Retinal pigment epithelial cell (primary cell): ENCODE data around the gene PEX5L.

Experiments
- DNase-seq: peaks from one replicate; pipeline ENCODE4 v3.0.0-alpha.2; 2010; ENCODE audit warnings: low read depth
- H3K4me3 ChIP-seq: 2 replicates; pipeline ENCODE4 v1.5.1; 2011; ENCODE audit warnings: mild to moderate bottlenecking, low read length, control low read depth, moderate library complexity
- TF ChIP-seq, protein P1 (sequence below): conservative IDR thresholded peaks from 2 replicates; pipeline ENCODE4 v1.5.1; 2011; ENCODE audit warnings: low read depth, low read length, control low read depth, inconsistent platforms

PEX5L gene

GRCh38 chr3:179852142-179852905 is 184.4 kb downstream of the PEX5L start:
- DNase-seq: no peak
- H3K4me3 ChIP-seq: no peak overlapping the region
- TF ChIP-seq, protein P1, sequence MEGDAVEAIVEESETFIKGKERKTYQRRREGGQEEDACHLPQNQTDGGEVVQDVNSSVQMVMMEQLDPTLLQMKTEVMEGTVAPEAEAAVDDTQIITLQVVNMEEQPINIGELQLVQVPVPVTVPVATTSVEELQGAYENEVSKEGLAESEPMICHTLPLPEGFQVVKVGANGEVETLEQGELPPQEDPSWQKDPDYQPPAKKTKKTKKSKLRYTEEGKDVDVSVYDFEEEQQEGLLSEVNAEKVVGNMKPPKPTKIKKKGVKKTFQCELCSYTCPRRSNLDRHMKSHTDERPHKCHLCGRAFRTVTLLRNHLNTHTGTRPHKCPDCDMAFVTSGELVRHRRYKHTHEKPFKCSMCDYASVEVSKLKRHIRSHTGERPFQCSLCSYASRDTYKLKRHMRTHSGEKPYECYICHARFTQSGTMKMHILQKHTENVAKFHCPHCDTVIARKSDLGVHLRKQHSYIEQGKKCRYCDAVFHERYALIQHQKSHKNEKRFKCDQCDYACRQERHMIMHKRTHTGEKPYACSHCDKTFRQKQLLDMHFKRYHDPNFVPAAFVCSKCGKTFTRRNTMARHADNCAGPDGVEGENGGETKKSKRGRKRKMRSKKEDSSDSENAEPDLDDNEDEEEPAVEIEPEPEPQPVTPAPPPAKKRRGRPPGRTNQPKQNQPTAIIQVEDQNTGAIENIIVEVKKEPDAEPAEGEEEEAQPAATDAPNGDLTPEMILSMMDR: no peak

DNA sequence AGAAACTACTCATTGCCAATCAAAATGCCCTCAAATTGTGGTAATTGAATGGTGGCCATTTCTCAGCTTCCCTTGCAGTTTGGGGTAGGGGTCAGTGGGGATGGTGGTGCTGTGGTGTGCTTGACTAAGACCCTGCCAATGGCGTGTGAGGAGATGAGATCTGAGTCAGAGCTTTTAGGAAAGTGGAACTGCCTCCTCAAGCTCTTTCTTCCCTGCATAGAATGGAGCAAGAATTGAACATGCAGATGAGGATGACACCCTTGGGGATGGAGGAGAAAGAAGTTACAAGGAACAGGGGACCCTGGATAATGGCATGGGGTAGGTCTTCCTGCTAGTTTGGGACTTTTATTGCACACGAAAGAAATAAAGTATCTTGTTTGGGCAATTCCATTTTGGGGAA is 188.0 kb downstream of the PEX5L start:
- DNase-seq: no peak
- TF ChIP-seq, protein P1: no peak
- H3K4me3 ChIP-seq: no peak overlapping the region

GRCh38 chr3:179842061-179842460 is 194.7 kb downstream of the PEX5L start:
- TF ChIP-seq, protein P1: no peak
- DNase-seq: no peak
- H3K4me3 ChIP-seq: no peak overlapping the region

- TF ChIP-seq, protein P1: no peak
- DNase-seq: peak; percentile 62
- H3K4me3 ChIP-seq: no peak overlapping the region
These were observed 195.8 kb downstream of the PEX5L start for GRCh38 chr3:179840985-179841384.

GRCh38 chr3:179837374-179837773 is 199.4 kb downstream of the PEX5L start:
- DNase-seq: no peak
- H3K4me3 ChIP-seq: no peak overlapping the region
- TF ChIP-seq, protein P1: peak; percentile 27

DNA sequence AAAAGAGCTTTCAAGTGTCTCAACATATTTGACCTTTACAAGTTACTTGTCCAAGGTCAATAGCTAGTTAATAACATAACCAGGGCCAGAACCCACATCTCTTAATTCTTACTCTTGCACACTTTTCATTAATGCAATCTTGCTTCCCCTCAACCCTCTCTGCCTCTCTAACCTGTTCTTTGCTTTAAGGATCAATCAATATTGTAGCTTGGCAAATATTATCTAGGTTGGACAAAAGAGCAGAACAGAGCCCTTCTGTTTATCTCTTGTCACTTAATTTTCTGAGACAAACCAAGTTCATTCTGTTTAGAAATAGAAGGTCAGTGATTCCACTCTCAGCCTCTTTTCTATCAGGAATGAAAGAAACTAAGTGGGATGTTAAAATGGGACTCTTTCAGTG is 203.4 kb downstream of the PEX5L start:
- no peak for DNase-seq
- no peak overlapping the region for H3K4me3 ChIP-seq
- TF ChIP-seq, protein P1: no peak

- TF ChIP-seq, protein P1: no peak
These were observed 204.3 kb downstream of the PEX5L start for GRCh38 chr3:179832333-179832854.

More at GRCh38 chr3:179832333-179832854, 204.3 kb downstream of the PEX5L start:
- no peak overlapping the region for H3K4me3 ChIP-seq
- no peak for DNase-seq
